Measurements from ENCODE around the gene SPACA6.

The SPACA6 gene

GRCh38 chr19:51726049-51726448, 32.9 kb downstream of the SPACA6 start:
- no peak for TF ChIP-seq CTCF (IDR thresholded peaks at IDR 0.05; ENCODE audit: extremely low read depth, insufficient read depth, missing control alignments)
- no peak for DNase-seq (ENCODE audit: low spot score)
- in situ Hi-C loops (cut with MboI; ENCODE audit: low pct_unique_long_range_greater_than_20kb, low sequenced_read_pairs, unreplicated experiment), result no loop called here

DNA sequence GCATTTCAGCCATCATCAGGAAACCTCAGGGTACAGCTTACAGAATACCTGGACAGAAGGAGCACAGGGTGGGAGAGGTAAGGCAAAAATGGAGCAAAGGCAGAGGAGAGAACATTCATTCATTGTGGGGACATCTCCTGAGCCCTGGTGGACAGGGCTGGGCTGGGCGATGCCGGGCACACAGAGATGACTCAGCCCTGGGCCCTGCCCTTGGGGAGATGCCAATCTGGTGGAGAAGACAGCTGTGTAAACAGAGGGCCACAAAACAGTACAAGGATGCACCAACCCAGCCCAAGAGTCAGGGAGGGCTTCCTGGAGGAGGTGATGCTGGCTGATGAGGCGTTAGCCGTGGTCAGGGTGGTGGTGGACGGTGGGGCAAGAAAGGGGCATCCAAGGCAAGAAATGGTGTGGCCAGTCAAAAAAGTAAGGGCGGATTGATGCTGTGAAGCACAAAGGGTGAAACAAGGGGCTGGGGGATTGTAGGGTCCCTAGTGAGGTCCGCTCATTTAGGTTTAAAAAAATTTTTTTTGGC, 34.3 kb downstream of the SPACA6 start:
- no peak for DNase-seq (ENCODE audit: low spot score)
- in situ Hi-C loops (cut with MboI; ENCODE audit: low pct_unique_long_range_greater_than_20kb, low sequenced_read_pairs, unreplicated experiment), result no loop called here
- TF ChIP-seq CTCF (IDR thresholded peaks at IDR 0.05; ENCODE audit: extremely low read depth, insufficient read depth, missing control alignments), result no peak

- in situ Hi-C loops (cut with MboI; ENCODE audit: low pct_unique_long_range_greater_than_20kb, low sequenced_read_pairs, unreplicated experiment), result no loop called here
- TF ChIP-seq CTCF (IDR thresholded peaks at IDR 0.05; ENCODE audit: extremely low read depth, insufficient read depth, missing control alignments), result no peak
- DNase-seq (ENCODE audit: low spot score), result no peak
These were observed 36.7 kb downstream of the SPACA6 start for GRCh38 chr19:51729781-51730180.

DNA sequence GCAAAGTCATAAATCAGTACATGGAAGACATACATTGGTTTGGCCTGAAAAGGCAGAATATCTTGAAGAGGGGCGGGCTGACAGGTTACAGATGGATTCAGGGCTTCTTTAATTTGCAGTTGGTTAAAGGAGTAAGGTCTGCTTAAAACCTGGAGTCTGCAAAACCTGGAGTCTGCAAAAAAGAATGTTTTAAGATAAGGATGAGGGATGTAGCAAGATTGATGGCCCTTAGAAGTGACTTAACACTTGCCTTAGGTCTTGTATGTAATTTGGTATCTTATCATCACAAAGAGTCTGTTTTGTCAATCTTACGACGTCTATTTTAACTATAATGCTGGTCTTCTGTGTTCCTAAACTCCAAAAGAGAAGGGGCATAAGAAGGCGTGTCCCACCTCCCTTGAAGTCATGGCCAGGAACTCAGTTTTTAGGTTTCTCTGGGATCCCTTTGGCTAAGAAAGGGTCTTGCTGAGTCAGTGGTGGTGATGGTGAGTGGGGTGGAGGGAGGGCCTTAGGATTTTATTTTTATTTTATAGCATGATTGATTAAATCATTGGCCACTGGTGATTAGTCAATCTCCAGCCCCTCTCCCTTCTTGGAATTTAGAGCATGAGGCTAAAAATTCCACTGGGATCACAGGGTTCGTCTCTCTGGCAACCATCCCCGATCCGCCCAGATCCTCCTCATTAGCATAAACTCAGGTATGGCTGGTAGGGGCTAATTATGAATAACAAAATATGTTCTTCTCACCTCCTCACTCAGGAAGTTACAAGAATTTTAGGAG, 40.8 kb downstream of the SPACA6 start:
- DNase-seq (ENCODE audit: low spot score), result no peak
- in situ Hi-C loops (cut with MboI; ENCODE audit: low pct_unique_long_range_greater_than_20kb, low sequenced_read_pairs, unreplicated experiment), result no loop called here
- TF ChIP-seq CTCF (IDR thresholded peaks at IDR 0.05; ENCODE audit: extremely low read depth, insufficient read depth, missing control alignments), result no peak

DNA sequence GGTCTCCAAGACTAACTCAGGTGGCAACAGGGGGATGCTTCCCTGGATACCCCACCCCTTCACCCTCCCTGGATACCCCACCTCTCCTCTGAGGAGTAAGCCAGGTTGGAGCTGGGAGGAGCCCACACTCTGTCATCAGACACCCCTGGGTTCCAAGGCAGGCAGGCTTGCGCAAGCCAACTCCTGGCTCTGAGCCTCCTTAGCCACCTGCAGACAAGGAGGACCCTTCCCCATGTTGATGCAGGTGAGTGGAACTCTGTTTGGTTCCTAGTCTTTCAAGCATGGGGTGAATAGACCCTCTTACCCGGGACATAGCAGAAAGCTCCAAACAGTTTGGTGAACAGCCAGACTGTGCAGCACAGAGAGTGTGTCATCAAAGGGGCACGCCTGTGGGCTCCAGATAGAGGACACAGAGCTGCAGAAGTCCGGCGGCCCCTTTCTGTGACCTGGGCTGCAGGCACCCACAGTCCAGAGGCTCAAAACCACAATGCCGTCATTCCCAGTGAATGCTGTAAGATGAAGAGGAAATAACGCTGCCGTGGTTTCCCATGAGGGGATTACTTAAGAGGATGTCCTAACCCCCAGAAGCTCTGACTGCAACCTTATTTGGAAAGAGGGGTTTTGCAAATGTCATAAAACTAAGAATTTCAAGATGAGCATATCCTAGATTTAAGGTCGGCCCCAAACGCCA, 42.8 kb downstream of the SPACA6 start:
- DNase-seq (ENCODE audit: low spot score), result no peak
- TF ChIP-seq CTCF (IDR thresholded peaks at IDR 0.05; ENCODE audit: extremely low read depth, insufficient read depth, missing control alignments), result no peak
- in situ Hi-C loops (cut with MboI; ENCODE audit: low pct_unique_long_range_greater_than_20kb, low sequenced_read_pairs, unreplicated experiment), result no loop called here

- in situ Hi-C loops (cut with MboI; ENCODE audit: low pct_unique_long_range_greater_than_20kb, low sequenced_read_pairs, unreplicated experiment), result no loop called here
- no peak for DNase-seq (ENCODE audit: low spot score)
These were observed 44.3 kb downstream of the SPACA6 start for GRCh38 chr19:51737389-51737788.

More at GRCh38 chr19:51737389-51737788, 44.3 kb downstream of the SPACA6 start:
- TF ChIP-seq CTCF (IDR thresholded peaks at IDR 0.05; ENCODE audit: extremely low read depth, insufficient read depth, missing control alignments), result no peak
